ENCODE measurements around the gene CCSER1.

CCSER1 gene

DNA sequence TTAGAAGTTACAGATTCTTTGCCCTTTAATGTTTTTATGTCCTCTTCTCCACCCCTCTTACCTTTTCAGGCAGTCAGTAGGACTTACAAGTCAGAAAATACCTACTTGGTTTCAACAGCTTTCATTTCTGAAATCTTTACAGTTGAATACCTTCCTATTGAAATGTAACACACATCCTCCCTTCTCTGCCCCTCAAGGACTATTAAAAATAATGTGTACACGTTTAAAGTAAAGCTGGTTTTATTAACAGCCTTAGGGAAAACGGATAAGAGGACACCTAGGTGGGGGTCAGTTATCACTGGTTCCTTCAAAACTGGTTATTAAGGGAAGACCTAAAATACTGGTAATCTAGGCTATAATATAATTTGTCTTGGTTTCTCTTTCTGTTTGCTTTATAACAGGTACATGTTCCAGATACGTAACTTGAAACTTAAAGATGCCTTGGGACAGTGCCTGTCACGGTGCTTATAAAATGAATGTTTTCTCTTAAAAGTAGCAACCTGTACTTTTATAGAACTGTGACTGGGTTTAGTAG is 1.8 kb downstream of the CCSER1 start:
- no peak for DNase-seq

DNA sequence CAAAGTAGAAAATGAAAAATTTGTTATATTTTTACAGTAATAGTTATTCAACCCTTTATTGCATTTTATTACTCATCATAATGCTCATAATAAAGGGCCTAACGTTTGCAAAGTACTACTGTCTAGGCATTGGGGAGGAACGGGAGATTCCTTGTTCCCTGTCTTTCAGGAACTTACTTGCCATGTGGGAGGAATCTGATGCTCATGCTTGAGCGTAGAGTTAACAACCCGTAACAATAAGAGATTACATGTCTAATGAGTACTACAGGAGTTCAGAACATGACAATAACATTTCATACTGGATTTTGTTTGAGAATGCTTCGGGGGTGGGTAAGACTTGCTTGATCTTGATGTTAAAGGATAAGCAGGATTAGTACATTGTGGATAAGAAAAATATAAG is 2.9 kb downstream of the CCSER1 start:
- DNase-seq, result no peak

DNA sequence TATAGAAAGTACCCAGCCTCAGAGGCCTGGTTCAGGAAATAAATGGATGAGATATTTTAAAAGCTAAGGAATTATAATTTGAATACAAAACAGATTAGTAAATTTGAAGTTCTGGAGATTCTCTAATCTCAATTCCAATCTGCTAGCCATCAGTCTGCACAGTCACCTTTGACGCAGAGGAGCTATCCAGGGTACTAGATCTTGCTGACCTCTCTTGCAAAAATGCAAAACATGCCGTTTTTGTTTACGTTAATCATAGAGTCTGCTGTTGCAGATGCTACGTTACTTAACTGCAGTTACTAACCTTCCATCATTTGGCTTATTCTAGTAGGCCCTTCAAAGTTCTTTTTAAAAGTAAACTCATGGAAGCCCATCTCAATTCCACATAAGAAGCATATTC is 10.4 kb downstream of the CCSER1 start:
- DNase-seq, result no peak

DNA sequence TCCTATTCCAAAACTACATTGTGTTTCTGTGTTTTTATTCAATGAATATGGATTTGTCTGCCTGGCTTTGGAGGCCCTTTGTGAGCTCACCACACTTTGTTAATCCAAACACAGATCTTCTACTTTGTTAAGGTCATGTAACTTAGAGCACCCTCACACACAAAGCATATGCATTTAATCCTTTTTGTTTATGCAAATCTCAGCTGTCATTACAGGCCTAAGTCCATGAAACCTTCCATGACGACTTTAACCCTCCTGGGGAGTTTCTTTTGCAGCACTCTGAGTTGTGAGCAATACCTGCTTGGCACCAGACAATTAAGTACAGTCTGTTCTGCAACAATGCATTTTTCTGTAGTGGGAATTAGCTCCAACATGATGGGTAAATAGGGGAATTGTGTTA is 14.9 kb downstream of the CCSER1 start:
- DNase-seq, result no peak

DNA sequence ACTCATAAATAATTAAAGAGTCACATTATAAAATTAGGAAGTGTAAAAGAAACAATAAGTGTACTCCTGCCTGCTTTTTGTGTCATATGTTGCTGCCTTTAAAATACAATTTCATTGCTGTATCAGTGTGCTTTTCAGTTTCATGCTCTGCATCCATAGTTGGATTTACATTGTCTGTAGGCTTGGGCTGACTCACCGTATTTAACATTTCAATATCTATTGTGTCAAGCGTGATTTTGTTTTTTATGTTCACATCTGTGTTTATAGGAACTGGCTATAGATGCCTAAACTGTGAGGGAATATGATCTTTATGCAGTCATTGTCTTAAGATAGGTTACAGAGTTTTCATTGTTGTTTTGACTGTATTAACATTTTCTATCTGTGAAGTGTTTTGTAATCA is 18.1 kb downstream of the CCSER1 start:
- DNase-seq, result no peak

DNA sequence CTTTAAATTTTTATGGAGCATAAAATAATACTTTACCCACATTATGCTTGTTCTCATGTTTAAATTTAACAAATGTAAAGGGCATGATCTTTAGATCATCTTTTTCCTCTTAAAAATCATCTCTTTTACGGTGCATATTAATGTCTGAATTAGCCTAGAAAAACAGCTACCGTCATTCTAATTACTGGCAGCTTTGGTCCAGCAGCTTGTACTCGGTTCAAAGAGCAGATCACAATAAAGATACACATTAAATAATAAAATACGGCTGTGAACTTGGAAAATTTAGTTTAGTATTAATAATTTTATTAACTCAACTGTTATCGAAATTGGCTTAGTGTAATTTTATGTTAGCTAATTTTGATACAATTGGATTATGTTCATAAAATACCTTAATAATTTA is 19.1 kb downstream of the CCSER1 start:
- no peak for DNase-seq

DNA sequence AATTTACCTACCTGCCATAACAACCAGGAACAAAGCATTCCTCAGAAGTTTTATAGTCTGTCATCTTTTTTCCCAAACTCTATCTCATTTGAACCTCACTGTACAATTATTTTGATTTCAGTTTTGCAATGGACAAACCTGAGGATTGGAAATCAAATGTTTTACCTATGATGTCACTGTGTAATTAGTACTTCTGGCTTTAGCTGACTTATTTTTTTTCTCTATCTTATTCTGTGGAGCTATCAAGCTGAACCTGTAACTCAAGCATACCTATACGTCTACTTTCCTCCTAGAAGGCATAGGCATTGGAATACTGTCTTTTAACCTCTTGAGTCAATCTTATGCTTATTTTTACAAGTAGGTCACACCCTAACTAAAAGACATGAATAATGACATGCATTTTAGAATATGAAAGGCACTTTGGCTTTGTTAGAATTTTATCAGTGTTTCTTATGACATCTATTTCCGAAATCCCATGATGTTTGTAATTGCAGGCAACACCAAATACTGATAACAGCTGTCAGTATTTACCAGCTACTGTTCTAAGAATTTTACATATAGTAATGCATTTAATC is 21.5 kb downstream of the CCSER1 start:
- no peak for DNase-seq

DNA sequence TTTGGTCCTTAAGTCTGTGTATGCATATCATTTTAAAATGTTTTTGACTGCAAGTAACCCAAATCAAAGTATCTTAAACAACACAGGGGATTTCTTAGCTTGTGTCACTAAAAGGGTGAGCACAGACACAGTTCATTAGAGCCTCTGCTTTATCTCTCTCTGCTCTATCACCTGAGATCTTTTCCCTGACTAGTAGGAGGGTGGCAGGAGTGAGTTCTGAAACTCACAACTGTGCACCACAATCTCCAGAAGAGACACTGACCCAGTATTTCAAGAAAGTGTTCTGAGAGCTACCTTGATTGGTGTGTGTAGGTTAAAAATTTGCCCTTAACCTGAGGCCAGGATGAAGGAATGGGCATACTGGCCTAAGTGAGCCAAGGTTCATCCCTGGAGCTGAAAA is 24.8 kb downstream of the CCSER1 start:
- DNase-seq, result no peak

DNA sequence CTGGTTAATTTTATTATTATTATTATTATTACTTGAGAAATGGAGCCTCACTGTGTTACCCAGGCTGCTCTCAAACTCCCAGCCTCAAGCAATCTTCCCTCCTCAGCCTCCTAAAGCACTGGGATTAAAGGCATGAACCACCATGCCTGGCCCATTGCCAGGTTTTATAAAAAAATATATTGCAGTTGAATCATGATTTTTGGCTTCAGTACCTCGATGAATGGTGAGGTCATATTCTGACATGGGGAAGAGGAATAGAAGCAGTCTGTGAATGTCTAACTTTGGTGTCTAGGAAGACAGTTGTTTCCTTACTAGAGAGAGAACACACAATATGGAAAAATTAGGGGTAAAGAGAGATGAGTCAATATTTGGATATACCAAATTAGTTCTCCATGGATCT is 32.0 kb downstream of the CCSER1 start:
- DNase-seq, result no peak

DNA sequence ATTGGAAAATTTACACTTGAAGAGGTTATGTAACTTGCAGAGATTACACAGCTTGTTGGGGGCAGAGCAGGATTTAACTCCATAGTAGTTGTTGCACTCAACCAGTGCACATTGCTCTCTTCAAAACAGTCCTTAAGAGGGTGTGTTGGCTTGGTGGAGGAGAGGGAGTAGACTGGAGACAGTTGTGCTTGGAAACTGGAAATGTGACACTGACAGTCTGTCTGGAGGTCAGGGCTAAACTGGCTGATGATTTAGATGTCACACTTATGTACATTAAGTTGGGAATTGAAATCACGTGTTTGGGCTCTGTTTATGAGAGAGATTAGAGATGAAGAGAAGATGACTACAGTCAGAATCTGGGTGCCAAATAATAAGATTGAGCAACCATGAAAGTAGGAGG is 32.9 kb downstream of the CCSER1 start:
- DNase-seq, result no peak

DNA sequence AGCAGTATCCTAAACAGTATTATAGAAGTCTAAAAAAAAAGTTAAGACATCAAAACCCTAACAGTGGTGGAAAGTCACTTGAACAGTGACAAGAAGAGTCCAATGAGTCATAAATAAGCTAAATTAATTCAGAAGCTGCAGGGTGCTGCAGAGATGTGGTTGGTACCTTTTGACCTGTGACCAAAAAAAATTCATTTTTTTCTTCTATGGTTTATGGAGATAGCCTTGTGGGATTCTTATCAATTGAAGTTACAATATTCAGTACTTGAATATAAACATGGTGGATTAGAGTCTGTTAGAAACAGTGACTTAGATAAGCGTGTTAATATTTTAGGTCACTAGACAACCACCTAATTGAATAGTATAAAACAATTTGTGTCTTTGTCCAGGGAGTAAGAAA is 35.4 kb downstream of the CCSER1 start:
- no peak for DNase-seq

DNA sequence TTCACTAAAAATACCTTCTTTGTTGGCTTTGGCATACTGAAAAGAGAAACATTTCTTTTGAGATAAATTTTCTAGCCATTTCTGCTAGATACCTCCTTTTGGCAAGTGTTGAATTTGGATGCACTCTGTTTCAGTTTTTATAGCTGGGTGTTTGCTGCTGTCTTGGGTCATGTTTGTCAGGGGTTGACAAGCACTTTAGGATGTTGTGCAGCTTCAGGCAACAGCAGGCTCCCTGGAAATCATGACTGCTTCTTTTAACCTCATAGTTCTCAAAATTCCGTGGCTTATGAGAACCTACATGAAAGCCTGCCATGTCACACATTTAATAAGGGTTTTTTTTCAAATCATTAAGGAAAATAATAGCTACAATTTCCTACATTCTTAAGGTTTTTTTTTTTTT is 36.7 kb downstream of the CCSER1 start:
- DNase-seq, result no peak

DNA sequence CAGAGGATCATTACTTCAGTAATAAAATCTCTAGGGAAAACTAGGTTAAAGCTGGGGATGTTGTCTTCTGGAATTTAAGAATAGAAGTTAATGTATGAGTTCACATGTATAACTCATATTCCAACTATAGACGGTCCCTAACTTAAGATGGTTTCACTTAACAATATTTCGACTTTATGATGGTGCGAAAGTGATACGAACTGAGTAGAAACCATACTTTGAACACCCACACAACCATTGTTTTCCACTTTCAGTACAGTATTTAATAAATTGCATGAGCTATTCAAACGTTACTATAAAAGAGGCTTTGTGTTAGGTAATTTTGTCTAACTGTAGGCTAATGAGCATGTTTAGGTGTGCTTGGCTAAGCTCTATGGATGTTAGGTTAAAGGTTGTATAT is 38.7 kb downstream of the CCSER1 start:
- no peak for DNase-seq

DNA sequence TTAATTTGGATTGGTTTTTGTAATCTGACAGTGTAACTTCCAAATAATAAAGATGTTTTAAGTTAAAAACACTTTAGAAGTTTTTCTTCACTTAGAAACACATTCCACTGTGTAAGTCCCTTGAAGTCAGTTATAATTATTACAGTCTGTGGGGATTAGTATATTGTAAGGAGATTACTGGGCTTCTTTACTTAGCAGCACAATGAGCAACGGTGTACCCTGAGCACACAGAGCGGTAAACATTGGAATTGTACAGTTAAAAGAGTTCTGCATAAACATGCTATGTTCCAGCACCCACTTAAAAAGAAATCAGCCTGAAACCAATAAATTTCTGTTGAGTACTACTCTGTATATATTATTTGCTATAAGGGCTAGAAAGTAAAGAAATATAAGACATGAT is 44.3 kb downstream of the CCSER1 start:
- no peak for DNase-seq

DNA sequence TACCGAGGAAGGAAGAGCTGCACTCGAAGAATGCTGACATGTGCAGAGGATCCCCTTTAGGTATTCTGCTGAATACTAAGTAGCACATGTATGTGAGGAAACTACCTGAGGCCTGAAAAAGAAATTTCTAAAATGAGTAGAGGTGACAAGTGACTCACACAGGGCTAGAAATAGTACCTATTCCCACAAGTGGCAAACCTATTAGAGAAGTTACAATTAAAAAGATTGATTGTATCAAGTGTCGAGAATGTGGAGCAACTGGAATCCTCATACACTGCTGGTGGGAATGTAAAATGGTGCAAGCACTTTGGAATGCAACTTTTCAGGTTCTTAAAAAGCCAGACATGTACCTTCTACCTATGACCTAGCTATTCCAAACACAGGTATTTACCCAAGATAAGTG is 47.4 kb downstream of the CCSER1 start:
- no peak for DNase-seq

DNA sequence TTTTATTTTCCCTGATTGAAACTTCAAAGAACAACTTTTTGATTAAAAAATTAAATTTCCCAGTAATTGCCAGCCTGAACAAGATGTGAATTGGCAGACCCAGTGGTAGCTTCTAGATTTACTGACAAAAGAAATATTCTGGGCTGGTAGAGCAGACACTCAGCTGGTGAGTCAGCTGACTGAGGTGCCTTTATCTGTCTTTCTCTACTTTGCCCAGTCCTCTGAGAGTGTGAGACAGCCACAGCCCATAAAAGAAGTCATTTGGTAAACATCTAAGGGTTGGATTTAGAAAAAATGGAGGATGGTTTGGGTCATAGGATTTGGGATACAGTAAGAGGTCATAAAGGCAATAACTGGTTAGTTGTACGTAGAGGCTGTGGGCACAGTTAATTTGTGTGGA is 54.5 kb downstream of the CCSER1 start:
- DNase-seq, result no peak

DNA sequence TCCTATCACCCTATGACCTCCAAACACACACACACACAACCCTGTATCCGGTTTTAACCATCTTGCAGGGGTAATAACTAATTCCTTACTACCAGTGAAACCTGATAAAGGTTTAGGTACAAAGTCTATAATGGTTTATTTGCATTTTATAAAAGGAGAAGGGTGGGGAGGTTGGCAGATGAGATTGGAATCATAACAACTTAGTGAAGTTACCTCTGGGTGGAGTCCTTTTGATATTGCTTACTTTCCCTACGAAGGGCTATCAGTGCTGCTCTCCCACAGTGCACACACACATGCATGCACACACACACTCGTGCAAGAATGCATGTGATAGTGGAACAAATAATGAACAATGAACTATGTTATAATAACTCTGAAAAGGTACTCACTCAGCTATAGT is 56.1 kb downstream of the CCSER1 start:
- no peak for DNase-seq

DNA sequence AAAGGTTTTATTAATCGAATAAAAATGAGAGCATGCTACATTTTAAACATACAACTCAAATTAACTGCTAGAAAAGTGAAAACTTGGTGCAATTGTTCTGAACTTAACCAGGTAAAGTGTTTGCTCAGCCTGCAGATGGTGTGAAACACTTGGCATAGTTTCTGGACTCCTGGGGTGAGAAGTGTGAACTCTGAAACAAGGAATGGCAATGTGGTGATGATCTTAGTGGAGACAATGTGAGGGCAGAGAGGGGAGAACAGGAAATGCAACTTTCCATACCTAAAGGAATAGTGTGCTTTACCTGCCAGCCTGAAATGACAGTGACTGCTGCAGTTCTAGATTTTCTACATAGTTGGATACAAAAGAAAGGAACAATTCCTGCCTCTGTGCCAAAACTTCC is 57.4 kb downstream of the CCSER1 start:
- DNase-seq, result no peak

DNA sequence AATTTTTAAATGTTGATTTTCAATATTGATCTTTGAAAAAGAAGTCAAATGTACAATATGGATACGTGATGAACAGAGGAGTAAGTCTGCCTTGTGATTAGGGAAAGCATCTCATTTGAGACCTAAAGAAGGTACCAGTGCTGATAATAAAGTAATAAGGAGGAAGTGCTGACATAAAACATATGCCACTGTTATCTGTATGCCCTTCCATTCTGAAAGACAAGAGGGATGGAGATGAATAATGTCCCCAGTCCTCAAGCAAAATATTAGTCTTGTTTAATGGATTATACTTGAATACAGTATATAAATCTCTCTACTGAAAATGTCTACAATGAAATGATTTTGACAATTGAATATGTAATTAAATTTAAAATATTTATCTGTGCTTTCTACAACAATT is 58.2 kb downstream of the CCSER1 start:
- DNase-seq, result no peak

DNA sequence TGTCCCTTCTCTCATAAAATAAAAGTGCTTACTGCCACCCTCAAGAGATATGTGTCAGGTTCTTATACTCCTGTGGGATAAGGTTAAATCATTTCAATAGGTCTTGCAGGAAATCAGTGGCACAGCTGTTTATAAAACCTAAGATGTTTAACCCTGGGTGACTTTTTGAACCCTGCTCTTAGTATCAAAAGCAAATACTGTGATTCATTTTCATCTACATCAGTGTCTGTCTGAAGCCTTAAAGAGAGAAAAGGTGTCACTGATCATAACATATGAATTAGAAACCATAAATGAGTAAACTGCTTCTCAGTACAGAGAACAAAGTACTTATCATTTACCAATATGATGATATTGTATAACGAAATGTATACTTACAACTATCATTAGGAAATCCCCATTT is 59.0 kb downstream of the CCSER1 start:
- DNase-seq, result no peak

DNA sequence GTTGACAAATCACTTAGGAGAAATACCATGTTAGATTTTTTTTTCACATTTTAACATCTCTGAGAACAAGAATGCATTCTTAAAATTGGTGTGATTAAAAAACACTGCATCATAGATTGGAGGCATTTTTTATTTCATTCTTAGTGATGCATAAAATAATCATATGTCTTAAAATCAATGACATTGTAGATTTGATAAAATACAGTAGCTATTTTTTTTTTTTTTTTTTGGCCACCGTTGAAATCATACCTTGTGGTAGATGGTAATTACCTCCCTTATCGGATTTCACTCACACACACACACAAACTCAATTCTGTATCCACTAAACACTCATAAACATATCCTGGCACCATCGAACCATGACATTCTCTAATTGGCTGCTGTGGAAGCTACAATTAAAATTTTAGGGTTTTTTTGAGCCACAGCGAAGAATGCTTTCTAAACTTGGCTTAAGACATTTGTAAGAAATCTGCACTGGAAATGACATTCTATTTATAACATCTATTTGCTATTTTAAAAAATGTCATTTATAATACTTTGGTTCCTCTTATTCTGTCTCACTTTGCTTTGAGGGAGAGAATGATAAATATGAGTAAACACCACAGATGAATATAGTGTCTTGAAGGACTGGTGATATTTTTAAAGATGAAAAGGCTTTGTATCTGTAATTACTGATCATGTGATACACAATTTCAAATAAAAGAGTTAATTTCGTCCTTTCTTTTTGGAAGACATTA is 60.1 kb downstream of the CCSER1 start:
- DNase-seq, result no peak

DNA sequence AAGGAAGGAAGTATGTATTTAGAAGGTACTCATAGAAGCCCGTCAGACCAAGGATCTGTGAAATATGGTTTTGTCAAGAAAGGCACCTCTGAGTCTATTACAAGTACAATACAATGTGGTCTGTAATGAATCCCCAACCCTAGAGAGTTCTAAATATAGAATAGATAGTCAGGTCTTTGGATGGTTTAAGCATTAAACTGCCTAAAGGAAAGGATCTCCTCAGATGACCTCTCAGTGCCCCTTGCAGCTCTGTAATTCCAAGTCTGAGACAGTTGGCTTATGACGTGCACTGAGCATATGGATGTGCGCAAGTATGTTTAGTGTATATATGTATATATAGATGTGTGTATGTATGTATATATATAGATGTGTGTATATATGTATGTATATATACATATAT is 62.0 kb downstream of the CCSER1 start:
- no peak for DNase-seq

DNA sequence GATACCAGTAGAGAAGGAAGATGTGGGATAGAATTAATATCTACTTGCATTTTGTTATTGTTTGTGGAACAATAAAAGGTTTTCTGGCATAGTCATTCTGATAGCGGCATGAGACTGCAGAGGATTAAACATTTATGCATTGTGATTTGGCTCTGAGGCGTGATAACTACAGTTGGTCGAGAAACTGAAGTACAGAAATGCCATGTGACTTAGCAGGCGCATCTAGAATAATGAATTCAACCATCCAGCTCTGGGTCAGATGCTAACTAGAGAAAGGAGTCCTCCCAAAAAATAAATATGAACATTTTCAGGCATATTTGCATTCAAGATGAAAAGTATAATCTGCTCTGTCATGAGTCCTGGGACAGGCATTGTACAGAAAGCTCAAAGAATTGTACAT is 62.8 kb downstream of the CCSER1 start:
- no peak for DNase-seq

DNA sequence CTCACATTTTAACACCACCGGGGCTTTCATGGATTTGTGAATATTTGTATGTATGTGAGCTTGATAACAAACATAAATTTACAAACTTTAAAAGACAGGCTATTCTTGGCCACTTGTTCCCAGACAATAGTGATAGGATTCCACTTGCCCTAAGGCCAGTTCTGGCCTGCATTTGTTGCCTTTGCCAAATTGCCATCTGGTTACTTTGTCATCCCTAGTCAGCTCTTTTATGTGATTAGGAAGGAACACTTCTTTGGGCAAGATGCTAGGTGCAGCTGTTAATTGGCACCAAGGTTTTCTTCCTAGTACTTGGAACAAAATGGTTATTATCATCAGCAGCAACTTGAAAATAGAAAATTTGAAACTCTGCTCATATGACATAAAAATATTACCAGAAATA is 63.3 kb downstream of the CCSER1 start:
- no peak for DNase-seq
